CD1c-positive myeloid dendritic cell (primary cell): Measurements from ENCODE around the gene MCOLN1.
A peak's percentile ranks its signal among the peaks of the same experiment; 100 is the strongest.
"Not testable (repeated sequence)": the region's sequence is repeated elsewhere in the genome, so short reads cannot be mapped to it uniquely, and the experiment has no call there.

ENCODE experiments used
- DNase-seq: peaks from one replicate; pipeline ENCODE4 v3.0.0-alpha.2; 2016; ENCODE audit errors: extremely low spot score

The MCOLN1 gene

GRCh38 chr19:7575434-7576040, 53.1 kb downstream of the MCOLN1 start:
- DNase-seq, result peak; percentile 58

GRCh38 chr19:7577422-7577821, 55.0 kb downstream of the MCOLN1 start:
- DNase-seq, result not testable (repeated sequence)

GRCh38 chr19:7578127-7578526, 55.7 kb downstream of the MCOLN1 start:
- no peak for DNase-seq

- DNase-seq, result no peak
Measured at GRCh38 chr19:7579182-7579581, 56.8 kb downstream of the MCOLN1 start.

DNA sequence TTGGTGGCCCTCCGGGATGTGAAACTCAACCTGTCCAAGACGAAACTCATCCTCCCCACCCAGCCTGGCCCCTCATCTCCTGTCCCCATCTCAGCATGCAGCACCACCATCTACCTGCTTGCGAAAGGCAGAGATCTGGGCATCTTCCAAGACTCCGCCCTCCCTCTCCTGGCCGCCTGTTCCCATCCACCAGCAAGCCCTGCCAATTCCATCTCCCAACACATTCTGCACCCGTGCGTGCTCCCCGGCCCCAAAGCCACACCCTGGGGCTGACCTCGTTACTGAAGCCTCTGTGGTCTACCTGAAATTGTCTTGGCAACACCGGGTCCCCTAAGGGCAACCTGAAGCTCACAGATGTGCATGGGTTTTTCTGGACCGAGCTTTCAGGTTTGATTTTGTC, 60.0 kb downstream of the MCOLN1 start:
- DNase-seq, result no peak
